NAMALWA (cell line): ENCODE measurements around the gene NFKBIE.

Experiments used
- DNase-seq: peaks from one replicate; pipeline ENCODE4 v3.0.0-alpha.2; 2015; ENCODE audit warnings: low spot score

NFKBIE gene

GRCh38 chr6:44272999-44273566 is 7.7 kb upstream of the NFKBIE start:
- DNase-seq, result no peak

GRCh38 chr6:44272529-44272928 is 7.2 kb upstream of the NFKBIE start:
- DNase-seq, result no peak

DNA sequence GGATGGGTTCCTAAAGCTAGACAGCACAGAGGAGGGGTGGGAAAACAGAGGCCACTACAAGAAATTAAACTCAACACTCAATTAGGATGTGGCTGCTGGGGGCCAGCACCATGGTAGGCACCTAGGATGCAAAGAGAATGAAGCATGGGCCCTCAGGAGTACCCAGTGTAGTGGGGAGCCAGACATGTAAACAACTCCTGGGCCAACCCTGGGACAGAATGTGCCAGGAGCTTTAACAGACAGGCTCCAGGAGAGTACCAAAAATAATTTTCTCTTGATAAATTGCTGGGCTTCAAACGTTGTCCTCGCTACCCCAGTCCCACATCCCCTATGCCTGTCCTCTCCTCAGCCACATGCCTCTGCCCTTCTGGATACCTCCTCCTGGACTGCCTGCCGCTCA is 6.6 kb upstream of the NFKBIE start:
- DNase-seq, result no peak

DNA sequence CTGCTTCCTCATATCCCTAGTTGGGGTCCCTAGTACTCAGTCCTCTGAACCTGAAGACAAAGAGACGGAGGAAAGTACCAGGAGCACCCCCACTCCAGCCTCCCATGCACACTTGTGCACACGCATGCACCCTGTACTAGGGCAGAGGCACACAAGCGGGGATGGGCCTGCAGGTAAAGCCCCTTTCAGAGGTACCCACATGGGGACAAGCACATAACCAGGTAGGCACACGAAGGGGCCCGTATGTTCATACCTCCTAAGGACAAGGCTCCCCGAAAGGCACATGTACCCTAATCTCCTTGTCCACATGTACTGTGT is 6.0 kb upstream of the NFKBIE start:
- no peak for DNase-seq

DNA sequence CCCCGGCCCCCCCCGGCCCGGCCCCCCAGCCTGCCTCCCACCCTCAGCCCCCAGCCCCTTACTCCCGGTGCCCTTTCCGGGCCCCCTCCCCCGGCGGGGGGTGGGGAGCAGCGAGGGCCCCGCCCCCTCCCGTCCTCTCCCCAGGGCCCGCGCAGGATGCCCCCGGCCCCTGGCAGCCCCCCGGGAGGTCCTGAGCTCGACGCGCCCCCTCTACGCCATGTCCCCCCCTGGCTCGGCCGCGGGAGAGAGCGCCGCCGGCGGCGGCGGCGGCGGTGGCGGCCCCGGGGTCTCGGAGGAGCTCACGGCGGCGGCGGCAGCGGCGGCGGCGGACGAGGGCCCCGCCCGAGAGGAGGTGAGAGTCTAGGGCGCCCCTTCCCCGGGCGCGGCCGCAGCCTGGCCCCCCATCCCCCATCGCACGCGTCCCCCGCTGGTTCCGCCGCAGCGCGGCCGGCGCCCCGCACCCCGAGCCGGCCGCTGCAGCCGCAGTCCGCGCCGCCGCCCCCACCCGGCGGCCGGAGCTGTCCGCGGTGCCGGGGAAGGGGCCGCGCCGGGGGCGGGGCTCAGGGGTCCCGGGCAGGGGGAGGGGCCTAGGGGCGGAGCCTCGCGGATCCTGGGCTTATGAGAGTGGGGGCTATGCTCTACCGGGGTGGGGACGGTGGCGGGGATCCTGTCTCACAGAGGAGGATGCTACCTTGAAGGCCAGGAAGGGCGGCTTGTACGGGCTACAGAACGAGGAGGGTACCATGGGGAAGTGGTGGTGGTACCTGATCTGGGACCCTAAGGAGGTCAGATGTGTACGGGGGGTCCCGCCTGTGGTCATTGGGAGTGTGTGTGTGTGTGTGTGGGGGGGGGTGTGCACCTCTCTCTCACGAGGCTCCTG is 5.4 kb upstream of the NFKBIE start:
- no peak for DNase-seq

DNA sequence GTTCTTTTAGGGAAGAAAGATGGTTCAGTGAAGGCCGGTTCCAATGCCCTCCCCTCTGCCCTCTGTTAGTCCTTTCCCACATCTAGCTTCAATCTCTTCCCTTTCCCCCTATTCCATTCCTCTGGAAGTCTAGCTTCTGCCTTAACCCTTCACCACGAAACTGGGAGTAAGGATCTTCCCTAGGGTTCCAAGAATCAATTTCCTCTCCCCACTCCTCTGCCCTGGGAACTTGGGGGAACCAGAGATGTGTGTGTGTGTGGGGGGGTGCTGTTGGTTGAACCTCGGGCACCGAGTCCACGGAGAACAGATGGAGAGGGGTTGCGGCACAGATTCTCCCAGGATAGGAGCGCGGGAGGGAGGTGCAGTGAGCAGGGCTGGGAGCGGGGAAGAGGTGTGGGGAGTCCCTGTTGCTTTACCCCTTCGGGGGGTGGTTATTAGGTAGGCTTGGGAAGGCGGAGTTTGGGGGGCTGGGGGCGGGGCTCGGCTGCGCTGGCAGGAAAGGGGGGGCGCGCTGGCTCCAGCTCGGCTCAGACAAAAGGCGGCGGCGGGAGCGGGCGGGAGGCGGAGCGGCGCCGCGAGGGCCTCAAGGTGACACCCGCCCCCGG is 4.7 kb upstream of the NFKBIE start, which contains the start of gene TMEM151B:
TSS of gene TMEM151B (plus strand) at position 530 of the 605 bp plus-strand sequence. CDS start 293 bp downstream, outside the sequence.
- DNase-seq, result no peak

- no peak for DNase-seq
These were observed 4.0 kb upstream of the NFKBIE start for GRCh38 chr6:44269178-44269920.

DNA sequence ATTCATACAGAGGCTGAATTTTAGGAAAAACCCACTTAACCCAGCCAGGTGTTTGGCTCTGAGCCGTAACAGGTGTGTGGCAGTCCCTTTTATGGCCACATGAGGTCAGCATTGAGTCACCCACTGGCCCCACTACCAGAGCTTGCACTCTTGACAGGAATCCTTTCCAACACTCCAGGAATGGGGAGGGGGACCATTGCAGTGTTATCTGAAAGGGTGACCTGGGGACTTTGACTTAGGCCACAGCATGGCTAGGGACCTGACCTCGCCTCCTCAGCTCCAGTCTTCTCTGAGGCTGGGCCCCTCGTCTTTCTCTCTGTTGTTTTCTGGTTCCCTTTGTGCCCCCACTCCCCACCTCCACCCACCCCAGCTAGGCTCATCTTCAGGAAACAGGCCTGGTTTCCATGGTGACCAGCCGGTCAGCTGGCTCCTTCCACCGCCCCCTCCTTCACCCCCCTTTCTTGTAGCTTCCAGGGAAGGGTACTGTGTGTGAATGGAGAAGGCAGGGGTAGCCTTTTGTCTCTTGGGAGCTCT is 2.8 kb upstream of the NFKBIE start:
- DNase-seq, result peak; percentile 71

DNA sequence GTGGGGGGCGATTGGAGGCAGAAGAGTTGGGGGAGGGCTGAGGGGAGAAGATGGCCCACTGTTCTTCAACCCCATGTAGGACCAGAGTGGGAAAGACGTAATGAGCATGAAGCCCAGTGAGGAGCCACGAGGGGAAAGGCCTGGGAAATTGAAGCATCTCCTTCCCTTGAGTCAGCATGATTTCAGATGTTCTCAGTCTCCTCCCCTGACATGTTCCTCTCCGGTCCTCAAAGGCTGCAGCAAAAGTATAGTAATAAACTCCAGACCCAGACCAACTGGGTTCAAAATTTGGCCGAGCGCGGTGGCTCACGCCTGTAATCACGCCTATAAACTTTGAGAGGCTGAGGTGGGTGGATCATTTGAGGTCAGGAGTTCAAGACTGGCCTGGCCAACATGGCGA is 1.9 kb upstream of the NFKBIE start:
- no peak for DNase-seq

DNA sequence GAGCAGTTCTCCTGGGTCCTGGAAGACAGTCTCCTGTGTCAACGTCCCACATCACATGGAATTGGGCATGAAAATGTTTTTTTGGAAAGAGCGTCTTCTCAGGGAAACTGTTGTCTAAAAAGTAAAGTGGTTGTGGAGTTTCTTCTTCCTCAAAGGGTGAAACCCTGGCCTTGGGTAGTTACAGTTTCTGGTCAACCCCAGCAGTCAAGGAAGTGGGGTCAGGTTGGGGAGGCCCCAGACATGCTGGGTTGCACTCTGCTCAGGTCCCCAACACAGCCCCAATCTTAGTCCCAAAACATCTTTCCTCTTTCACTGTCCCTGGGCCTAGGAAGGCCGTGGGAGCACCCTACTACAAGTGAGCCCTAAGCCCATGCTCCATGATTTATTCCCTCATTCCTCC is 996 bp upstream of the NFKBIE start:
- no peak for DNase-seq

DNA sequence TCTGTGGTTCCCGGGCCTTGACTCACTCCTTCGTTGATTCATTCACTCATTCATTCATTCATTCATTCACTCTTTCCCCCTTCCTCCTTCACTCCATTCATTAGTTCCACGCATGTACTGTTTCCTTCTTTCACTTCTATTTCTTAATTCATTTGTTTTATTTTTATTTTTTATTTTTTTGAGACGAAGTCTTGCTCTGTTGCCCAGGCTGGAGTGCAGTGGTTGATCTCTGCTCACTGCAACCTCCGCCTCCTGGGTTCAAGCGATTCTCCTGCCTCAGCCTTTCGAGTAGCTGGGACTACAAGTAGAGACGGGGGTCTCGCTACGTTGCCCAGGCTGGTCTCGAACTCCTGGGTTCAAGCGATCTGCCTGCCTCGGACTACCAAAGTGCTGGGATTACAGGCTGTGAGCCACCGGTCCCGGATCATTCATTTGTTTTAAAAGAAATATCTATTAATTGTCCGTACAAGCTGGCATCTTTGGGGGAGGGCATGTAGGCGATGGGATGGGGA is 427 bp upstream of the NFKBIE start:
- no peak for DNase-seq

- DNase-seq, result peak; percentile 91
These were observed 971 bp downstream of the NFKBIE start for GRCh38 chr6:44264154-44265006.

GRCh38 chr6:44263354-44264100 is 1.8 kb downstream of the NFKBIE start:
- DNase-seq, result peak; percentile 58

DNA sequence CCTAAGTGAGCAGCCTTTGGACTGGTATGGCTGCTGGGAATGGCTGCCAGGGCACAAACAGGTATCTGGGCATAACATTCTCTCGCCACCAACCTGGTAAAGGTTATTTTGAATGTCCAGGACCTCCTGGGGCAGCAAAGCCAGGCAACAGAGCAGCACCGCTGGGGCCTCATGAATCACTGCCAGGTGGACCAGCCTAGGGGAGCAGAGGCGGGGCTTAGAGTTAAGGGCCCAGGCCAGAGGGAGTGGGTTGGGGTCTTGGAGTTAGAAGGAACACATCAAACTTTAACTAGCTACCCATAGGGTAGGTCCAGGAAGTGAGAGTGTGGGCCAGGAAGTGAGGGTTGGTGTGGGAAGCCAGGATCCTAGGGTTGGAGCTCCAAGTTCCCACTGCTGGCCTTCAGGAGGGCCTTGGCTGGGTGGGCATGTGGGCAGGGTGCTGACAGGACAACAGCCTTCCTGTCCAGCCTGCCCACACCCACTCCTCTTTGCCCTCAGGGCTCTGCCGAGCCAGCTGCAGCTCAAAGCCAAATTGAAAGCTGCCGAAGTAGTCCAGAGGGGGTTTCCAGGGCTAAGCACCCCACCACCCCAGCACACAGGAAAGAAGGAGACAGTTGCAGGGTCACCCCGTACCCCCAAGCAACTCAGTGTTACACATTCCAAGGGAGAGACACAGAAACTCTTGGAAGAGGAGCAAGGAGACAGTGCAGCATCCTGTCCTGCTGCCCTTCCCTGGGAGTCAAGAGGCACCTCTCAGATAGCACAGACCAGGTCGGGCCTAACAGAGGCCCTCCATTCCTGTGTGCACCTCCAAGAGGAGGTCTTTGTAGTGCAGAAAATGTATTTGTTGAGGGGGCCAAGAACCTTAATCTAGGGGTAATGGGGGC is 2.6 kb downstream of the NFKBIE start:
- no peak for DNase-seq

DNA sequence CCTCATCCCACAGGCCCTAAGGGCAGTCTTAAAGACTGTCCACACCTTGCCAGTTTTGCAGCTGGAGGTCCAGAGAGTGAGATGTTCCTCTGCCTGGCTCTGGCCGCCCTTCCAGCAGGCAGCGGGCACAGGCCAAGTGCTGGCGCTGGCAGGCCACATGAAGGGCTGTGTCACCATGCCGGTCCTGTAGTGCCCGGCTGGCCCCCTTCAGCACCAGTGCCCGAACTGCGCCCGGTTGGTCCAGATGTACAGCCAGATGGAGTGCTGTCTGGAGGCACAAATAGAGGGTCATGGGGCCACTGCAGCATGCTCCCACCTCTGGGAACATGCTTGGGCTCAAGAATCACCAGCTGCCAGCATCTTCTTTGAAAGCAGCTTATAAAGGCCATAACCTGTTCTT is 3.8 kb downstream of the NFKBIE start:
- DNase-seq, result no peak

DNA sequence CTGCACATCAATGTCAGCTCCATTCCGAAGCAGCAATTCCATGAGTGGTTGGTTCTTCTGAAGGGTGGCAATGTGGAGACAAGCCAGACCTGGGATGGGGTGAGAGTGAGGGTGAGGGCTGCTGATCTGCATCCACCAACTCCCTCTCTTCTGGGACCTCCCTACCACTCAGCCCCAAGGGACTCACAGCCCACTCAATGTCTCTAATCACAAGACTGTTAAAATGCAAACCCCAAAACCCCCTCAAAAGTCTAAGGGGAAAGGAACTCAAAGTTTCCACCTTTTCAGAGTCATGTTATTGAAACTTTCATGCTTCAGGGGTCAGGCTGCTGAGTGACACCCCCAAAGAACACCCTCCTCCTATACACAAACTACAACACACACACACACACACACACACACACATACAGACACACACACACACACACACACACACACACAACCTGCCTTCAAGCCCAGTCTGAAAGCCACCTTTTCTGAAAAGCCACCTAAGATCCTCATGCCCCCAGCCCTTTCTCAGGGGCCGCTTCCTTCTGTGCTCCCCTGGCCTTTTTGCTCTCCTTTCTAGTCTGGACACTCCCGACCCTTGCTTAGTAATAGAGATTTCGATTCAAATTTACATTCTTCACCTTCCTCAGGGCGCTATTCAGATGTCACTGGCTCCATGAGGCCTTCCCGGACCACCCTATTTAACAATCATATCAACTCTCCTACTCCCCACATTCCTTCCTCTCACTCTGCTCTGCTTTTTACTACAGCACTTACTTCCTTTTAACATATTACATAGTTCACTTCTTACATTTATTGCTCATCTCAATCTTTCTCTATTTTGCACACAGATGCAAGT is 4.7 kb downstream of the NFKBIE start:
- no peak for DNase-seq

- no peak for DNase-seq
These were observed 5.3 kb downstream of the NFKBIE start for GRCh38 chr6:44260011-44260410.

DNA sequence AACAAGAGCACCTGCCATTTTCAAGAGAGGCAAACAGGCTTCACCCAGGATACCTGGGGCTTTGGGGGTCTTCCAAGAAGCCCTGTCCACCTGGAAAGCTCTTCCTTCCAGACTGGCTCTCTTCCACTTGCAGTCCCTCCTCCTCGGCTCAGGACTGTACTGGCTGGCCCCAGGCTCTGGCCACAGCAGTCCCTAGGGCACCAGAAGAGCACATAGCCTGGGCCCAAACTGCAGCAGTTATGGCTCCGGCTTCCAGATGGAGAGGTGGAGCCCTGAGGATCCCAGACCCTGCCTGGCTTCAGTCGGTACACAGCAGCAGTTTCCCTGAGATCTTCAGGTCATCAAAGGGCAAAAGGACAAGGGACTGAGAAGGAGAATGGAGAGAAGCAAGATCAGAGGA is 6.4 kb downstream of the NFKBIE start:
- DNase-seq, result no peak
